ENCODE results near the gene FIGNL1.

GRCh38 chr7:50474382-50475160 is 24.4 kb upstream of the FIGNL1 start:
- no peak for TF ChIP-seq ZNF232 (CRISPR knock-in tag; IDR thresholded peaks at IDR 0.05)
- no peak for TF ChIP-seq CTCF (IDR thresholded peaks at IDR 0.05)
- no peak for TF ChIP-seq EMX1 (CRISPR knock-in tag; IDR thresholded peaks at IDR 0.05)
- TF ChIP-seq TEAD1 (CRISPR knock-in tag; IDR thresholded peaks at IDR 0.05) = no peak

Measured in WTC11 (cell line).